ENCODE data around the gene ZFAND6. TPM values are rescaled to one million over a fixed set of nuclear protein-coding genes. Genes with fewer than 3 reads are reported as not detected.

Gene ZFAND6
- total RNA-seq, 4 donors from 2014 or later: 71.1 to 102 (median 82.5) TPM

DNA sequence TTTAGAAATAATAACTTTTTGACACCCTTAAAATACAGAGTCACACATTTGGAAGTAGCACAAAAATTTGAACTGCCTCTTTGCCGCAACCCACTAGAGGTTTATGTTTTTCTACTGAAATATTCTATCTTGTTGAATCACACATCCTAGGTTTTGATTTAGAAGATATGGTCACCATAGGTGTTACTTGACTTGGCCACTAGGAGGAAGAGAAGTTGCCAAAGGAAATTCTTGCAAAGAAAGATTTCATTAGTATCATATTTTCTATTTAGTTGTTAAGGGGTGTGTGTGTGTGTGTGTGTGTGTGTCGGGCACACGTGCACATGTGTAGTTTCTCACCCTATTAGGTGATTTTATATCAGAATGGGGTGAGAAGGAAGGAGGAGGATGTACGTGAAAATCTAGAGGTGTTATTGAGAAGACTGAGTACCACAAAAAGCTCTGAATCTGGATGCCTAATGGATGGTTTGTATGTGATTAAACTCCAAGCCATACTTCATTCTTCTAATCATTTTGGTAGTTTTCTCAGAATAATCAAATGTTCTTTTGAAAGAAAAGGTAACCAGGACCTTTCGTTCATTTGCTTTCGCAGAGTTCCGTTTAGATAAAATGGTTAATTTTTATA, 31.5 kb downstream of the ZFAND6 start:
- TF ChIP-seq, protein P1, sequence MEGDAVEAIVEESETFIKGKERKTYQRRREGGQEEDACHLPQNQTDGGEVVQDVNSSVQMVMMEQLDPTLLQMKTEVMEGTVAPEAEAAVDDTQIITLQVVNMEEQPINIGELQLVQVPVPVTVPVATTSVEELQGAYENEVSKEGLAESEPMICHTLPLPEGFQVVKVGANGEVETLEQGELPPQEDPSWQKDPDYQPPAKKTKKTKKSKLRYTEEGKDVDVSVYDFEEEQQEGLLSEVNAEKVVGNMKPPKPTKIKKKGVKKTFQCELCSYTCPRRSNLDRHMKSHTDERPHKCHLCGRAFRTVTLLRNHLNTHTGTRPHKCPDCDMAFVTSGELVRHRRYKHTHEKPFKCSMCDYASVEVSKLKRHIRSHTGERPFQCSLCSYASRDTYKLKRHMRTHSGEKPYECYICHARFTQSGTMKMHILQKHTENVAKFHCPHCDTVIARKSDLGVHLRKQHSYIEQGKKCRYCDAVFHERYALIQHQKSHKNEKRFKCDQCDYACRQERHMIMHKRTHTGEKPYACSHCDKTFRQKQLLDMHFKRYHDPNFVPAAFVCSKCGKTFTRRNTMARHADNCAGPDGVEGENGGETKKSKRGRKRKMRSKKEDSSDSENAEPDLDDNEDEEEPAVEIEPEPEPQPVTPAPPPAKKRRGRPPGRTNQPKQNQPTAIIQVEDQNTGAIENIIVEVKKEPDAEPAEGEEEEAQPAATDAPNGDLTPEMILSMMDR (IDR thresholded peaks at IDR 0.05): peak in 2 of 6 experiments; percentile 33 to 48
- TF ChIP-seq POLR2A (IDR thresholded peaks at IDR 0.05): no peak
- H3K27me3 ChIP-seq: no peaks in the 10 kb centered on the region
- intact Hi-C loops (cut with DNase I): no loop called here
- 87 to 92% methylated on average over 7 of the region's 7 CpGs for whole genome bisulfite sequencing, 2 donors
- H3K4me1 ChIP-seq: peaks cover 0 to 34% (median 4%) of the 10 kb centered on the region in 3 donors
- DNase-seq: no peak
- no peaks in the 10 kb centered on the region for H3K36me3 ChIP-seq
- no peaks in the 10 kb centered on the region for H3K9me3 ChIP-seq
- no peak overlapping the region for H3K4me3 ChIP-seq
- no peak overlapping the region for H3K27ac ChIP-seq

GRCh38 chr15:80093854-80094418, 34.5 kb downstream of the ZFAND6 start:
- Histone ChIP-seq H3K4me3 (no peak overlapping the region), H3K36me3 (no peaks in the 10 kb centered on the region), H3K9me3 (no peaks in the 10 kb centered on the region), H3K27me3 (no peaks in the 10 kb centered on the region), H3K4me1 (peaks cover 0 to 43% (median 4%) of the 10 kb centered on the region in 3 donors), H3K27ac (peak overlapping the region in 2 of 4 donors; percentile 65 to 68)
- 55 to 75% methylated on average over 5 of the region's 5 CpGs for WGBS, 2 donors
- DNase-seq: no peak
- no peak for TF ChIP-seq POLR2A (IDR thresholded peaks at IDR 0.05)
- TF ChIP-seq, protein P1 (IDR thresholded peaks at IDR 0.05): no peak
- intact Hi-C loops (cut with DNase I): no loop called here

DNA sequence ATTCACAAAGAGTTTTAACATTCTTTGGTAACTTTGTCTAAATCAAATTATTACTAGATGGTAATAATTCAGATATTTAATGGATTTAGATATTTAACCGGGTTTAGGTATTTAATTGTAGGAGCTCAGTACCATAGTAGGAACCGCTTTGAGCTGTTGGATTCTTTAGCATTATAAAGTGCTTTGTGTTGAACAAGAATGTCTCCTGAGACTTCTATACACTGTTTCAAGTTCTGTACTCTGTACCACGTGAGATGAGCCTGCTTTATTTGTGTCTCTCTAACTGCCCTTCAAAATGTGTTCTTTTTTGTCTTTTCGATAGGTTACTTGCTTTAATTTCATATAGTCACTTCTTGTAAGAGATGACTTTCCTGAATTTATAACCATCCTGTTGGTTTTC, 36.0 kb downstream of the ZFAND6 start:
- no peak for TF ChIP-seq POLR2A (IDR thresholded peaks at IDR 0.05)
- TF ChIP-seq, protein P1 (IDR thresholded peaks at IDR 0.05): no peak
- Histone ChIP-seq H3K27ac (no peak overlapping the region), H3K27me3 (no peaks in the 10 kb centered on the region), H3K36me3 (no peaks in the 10 kb centered on the region), H3K4me1 (peaks cover 0 to 47% (median 4%) of the 10 kb centered on the region in 3 donors), H3K9me3 (no peaks in the 10 kb centered on the region), H3K4me3 (no peak overlapping the region)
- no peak for DNase-seq
- intact Hi-C loops (cut with DNase I): no loop called here
- 88 to 90% methylated on average over 4 of the region's 4 CpGs for WGBS, 2 donors

GRCh38 chr15:80095969-80096368, 36.5 kb downstream of the ZFAND6 start:
- intact Hi-C loops (cut with DNase I): no loop called here
- no peak overlapping the region for H3K4me3 ChIP-seq
- no peak for DNase-seq
- H3K4me1 ChIP-seq: peaks cover 0 to 47% (median 4%) of the 10 kb centered on the region in 3 donors
- no peaks in the 10 kb centered on the region for H3K9me3 ChIP-seq
- no peaks in the 10 kb centered on the region for H3K36me3 ChIP-seq
- 83 to 87% methylated on average over 3 of the region's 3 CpGs for WGBS, 2 donors
- no peak for TF ChIP-seq POLR2A (IDR thresholded peaks at IDR 0.05)
- TF ChIP-seq, protein P1 (IDR thresholded peaks at IDR 0.05): no peak
- no peaks in the 10 kb centered on the region for H3K27me3 ChIP-seq
- H3K27ac ChIP-seq: no peak overlapping the region

DNA sequence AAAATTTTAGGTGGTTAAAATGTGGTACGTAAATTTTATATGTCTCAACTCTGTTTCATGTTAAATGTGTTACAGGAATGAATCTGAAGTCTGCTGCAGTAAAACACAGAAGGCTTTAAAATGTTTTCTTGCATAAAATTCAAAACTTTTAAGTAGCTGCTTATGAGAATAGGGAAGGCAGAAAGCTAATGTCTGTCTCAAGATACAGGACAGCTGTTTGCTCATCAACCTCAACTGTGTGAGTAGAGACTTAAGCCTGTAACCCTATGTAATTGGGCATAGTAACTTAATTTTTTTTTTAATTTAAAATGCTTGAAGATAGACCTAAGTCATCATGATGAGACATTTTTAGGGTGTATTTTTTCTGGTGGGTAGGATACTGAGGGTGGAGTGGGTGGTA, 38.9 kb downstream of the ZFAND6 start:
- no peaks in the 10 kb centered on the region for H3K36me3 ChIP-seq
- intact Hi-C loops (cut with DNase I): no loop called here
- DNase-seq: no peak
- TF ChIP-seq, protein P1 (IDR thresholded peaks at IDR 0.05): no peak
- no peak for TF ChIP-seq POLR2A (IDR thresholded peaks at IDR 0.05)
- peaks cover 0 to 45% (median 4%) of the 10 kb centered on the region in 3 donors for H3K4me1 ChIP-seq
- H3K9me3 ChIP-seq: no peaks in the 10 kb centered on the region
- no peak overlapping the region for H3K27ac ChIP-seq
- H3K4me3 ChIP-seq: no peak overlapping the region
- WGBS, 2 donors: 97 to 100% methylated on average over 1 of the region's 1 CpG
- H3K27me3 ChIP-seq: no peaks in the 10 kb centered on the region

Measured in esophagus squamous epithelium (tissue), 5 donors.